NCI-H1930 (cell line): ENCODE results near the gene EXOC1.
"Not testable (repeated sequence)": the region's sequence is repeated elsewhere in the genome, so short reads cannot be mapped to it uniquely, and the experiment has no call there.

Experiments
- DNase-seq, 2 experiments: peaks; one replicate each; lab custom pipeline; 2025; lab: John Stamatoyannopoulos, UW

The EXOC1 gene, protein sequence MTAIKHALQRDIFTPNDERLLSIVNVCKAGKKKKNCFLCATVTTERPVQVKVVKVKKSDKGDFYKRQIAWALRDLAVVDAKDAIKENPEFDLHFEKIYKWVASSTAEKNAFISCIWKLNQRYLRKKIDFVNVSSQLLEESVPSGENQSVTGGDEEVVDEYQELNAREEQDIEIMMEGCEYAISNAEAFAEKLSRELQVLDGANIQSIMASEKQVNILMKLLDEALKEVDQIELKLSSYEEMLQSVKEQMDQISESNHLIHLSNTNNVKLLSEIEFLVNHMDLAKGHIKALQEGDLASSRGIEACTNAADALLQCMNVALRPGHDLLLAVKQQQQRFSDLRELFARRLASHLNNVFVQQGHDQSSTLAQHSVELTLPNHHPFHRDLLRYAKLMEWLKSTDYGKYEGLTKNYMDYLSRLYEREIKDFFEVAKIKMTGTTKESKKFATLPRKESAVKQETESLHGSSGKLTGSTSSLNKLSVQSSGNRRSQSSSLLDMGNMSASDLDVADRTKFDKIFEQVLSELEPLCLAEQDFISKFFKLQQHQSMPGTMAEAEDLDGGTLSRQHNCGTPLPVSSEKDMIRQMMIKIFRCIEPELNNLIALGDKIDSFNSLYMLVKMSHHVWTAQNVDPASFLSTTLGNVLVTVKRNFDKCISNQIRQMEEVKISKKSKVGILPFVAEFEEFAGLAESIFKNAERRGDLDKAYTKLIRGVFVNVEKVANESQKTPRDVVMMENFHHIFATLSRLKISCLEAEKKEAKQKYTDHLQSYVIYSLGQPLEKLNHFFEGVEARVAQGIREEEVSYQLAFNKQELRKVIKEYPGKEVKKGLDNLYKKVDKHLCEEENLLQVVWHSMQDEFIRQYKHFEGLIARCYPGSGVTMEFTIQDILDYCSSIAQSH

DNA sequence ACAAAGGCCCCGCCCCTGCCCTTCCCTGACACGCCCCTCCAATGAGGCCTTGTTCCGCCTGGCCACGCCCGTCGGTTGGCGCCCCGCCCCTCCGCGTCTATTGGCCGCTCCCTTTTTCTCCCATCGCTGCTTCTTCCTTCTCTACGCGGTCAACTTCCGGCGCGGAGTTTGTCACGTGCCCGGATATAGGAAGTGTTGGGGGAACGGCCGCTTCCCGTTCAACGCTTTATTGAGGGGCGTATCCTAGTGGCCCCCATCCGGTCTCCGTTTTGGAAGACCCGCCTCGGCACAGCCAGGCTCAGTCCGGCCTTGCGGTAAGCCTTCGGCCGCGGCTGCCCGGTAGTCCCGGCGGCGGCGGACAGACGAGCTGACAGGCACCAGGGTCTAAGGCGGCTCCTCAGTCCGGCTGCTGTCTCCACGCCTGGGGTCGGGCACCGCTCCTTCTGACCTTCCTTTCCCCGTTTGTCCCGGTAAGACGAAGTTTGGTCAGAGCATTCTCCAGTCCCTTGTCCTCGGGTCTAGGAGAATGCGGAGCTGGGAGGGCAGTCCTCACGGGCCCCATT is at the start of gene EXOC1:
Gene EXOC1 (plus strand): TSS at position 165 of the 563 bp plus-strand sequence. CDS start 4,676 bp downstream, outside the sequence.
- DNase-seq, result peak; percentile 87 to 93

DNA sequence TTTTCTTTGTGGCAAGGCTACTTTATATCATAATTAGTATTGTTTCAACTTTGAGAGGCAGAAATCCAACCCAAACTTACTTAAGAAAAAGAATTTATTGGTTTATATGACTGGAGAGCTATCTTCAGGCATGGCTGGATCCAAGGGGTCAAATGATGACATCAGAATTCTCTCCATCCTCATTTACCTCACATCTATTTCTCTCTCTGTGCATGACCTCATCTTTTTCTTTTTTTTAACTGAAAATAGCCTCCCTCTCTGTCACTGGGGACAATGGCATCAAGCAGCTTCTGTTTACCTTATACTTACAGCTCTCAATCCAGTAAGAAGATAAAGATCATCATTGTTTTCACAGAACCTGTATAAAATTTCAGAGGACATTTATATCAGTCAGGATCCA is 45.9 kb upstream of the EXOC1 start:
- no peak for DNase-seq

DNA sequence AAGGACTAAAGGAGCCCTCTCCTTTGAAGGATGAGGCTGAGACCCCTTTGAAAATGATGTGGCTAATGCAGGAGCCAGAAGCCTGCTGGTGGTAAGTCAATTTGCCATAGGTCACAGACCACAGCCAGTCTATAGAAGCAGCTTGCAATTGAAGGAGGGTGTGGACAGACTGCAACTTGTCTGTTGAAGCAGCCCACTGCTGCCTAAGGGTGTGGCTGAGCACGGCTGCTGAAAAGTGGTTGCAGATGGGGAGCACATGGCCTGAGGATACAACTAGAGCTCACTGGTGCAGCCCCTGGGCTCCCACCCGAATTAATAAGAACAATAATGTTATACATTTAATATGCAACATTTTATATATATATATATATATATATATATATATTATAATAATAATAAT is 45.3 kb upstream of the EXOC1 start:
- no peak for DNase-seq

DNA sequence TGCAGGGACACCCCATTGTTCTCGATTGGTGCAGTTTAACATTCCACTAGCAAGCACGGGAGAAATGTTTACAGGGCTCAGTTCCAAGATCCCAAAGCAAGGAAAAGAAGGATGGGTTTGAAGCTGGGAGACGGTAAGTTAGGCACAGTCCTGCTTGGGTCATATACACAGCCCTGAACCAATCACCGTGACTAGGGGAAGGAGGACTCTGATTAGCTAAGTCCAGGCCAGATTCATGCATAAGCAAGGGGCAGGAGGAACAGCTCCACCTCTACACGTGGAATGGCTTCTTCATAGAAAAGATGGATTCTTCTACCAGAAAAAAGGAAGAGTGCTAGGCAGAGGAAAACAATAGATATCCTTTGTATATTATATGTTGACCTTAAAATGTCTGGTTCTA is 44.8 kb upstream of the EXOC1 start:
- DNase-seq, result no peak

DNA sequence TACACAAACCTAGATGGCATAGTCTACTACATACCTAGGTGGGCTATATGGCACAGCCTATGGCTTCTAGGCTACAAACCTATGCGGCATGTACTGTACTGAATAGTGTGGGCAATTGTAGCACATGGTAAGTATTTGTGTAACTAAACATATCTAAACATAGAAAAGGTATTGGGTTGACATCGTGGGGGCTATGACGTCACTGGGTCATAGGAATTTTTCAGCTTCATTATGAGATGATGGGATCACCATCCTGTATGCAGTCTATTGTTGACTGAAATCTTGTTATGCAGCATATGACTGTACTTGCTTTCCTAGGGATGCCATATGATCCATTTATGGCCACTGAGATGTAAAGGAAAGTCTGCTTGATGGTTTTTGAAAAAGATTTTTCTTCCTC is 35.8 kb upstream of the EXOC1 start:
- no peak for DNase-seq

DNA sequence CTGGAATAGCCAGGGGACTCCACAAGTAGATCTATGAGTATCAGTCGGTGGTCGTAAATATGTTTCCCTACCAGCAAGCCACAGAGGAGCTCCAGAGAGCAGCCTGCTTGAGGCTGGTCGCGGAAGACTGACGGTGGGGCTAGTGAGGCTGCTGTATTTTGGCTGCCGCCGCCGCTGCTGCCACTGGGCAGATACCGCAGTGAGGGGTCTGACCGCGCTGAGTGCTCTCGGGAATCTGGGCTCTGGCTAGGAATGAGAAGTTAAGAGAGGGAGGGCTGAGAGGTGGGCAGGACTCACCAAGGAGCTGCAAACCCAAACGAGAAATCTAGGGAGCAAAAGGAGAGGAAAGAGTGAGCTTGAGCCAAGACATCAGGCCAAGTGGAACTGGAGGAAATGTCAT is 33.8 kb upstream of the EXOC1 start, which contains the start of gene EXOC1L:
Gene EXOC1L (plus strand): TSS at position 157 of the 400 bp plus-strand sequence. CDS start 237 bp downstream, at position 394.
- DNase-seq, result no peak

DNA sequence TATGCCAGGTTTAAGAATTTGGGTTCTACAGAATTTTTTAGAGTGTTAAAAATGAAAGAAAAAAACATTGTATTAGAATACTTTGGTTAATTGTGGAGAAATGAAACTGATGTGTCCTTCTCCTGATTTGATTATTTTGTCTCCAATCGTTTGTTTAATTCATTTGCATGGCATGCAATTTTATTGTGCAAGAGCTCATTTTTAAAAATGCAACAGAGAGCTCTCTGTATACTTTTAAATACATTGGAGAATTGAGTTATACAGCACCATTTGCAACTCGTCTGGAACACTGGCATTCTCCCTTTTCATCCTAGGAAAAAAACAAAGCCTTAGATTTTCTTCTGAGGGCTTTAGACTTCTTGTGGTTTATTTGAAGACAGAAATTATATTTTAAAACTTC is 33.2 kb upstream of the EXOC1 start:
- no peak for DNase-seq

DNA sequence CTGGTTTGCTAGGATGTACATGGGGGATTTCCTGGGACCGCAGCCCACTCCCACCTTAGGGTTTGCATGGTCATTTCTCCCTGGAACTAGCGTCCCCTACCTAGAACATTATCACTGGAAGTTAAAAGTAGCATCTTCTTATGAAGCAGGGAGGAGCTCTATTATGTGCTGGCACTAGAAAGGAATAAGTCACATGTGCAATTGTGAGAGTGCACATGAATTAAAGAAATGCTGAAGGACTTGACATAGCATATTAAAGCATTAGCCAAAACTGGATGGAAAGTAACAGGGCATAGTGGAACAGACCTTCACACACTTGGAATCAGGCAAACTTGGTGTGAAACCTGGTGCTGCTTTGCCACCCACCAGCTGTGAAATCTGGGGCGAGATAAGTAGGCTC is 31.1 kb upstream of the EXOC1 start:
- DNase-seq, result no peak

DNA sequence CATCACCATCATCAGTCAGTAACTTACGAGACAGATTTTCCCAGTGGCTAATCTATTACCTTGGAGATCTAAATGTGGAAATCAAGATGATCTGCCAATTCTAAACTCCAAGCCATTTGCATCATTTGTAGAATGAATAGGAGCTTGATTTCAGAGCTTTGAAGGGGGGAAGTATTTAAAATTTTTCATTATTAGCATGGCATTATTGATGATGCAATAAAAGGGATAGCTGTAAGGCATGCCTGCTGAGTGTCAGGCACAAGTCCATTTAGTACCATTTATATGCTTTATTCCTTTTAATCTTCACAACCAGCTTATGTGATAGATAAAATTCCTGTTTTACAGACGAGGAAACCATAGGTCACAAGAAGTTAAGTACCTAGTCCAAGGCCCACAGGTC is 28.6 kb upstream of the EXOC1 start:
- no peak for DNase-seq

DNA sequence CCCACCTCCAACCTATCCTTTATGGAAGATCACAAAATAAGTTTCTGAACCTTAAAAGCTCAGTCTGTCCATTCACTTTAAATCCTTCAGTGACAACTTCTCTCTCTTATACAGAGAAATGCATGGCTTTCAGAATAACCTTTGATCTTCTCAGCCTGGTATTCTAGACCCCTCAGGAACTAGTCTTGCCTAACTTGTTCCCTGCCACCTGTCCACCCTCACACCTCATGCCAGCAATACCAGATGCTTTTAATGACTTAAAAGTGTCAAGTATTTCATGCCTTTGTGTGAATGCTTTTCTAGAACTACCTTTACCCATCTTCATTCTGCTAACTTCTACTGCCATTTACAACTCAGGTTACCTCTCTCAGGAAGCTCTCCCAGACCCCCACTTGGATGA is 26.5 kb upstream of the EXOC1 start:
- DNase-seq, result no peak

DNA sequence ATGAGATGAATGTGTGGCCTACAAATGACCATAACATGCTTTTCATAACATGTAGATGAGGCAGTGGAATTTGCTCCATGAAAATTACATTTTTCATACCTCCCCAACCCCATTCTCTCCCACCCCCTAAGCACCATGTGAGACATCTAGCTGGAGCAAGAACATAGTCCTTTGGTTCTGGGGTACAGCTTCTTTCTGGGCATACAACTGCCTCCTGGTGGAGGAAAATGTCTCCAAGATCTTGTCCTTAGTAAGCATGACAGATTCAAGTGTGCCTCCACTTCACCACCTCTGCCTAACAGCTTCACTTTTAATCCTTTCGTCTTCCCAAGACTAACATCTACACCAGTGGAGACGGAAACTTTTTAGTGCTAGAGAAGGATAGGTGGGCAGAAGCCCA is 25.9 kb upstream of the EXOC1 start:
- DNase-seq, result no peak

DNA sequence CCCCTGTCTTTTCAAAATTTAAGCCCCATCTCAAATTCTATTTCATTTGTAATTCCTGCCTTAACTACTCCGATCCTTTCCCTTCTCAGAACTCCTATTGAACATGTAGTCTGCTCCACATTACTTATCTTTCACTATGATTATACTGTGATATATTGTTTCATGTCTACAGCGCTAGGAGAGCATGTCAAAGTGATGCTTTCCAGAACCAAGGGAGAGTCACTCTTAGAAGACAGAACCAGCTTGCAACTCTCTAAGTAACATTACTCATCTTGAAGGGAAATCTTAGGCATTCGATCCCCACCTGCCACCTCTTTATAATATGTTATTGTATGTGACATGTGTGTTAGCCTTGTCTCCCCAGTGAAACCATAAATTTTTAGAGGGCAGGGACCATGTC is 23.4 kb upstream of the EXOC1 start:
- DNase-seq, result no peak

DNA sequence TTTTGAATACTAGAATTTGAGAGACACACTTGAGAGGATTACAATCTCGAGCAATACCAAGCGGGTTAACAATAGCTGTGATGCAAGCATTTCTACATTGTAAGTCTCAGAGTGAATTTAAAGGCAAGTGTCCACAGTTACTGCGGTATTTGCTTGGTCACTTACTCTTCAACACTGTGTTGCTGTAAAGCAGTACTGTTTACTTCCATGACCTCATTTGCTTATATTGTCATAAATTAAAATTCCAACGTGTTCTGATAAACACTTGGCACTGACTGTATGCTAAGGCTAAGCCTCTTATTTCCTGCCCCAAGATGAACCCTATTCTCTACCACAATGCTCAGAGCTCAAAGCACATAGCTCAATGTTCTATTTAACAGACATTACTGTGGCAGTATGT is 22.7 kb upstream of the EXOC1 start:
- no peak for DNase-seq

DNA sequence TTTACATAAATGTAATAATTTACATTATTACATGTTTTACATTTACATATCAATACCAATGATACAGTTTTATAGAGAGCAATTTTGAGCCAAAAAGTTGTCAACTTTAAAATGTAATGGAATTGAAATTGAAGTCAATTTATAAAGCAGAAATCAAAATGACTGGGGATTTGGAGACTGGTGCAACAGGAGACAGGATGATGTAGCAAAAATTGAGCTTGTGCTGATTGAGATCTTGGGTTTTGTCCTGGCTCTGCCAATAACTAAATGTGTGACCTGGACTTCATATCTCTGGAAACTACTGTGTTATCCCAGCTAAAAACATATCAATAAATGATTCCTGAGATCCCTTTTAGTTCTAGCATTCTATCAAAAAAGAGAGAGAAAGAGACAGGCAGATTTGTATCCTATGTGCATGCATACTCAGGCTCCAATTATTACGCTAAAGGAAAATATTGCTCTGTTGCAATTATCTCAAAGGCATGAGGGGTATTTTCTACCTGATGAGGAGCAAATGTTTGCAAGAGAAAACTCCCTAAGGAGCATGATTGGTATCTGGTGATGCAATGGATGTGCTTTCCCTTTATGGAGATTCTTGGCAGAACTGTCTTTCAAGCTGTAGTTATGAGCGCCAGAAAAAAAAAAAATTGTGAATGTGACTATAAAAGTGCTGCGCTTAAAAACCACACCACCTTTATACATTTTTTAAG is 19.2 kb upstream of the EXOC1 start:
- no peak for DNase-seq

DNA sequence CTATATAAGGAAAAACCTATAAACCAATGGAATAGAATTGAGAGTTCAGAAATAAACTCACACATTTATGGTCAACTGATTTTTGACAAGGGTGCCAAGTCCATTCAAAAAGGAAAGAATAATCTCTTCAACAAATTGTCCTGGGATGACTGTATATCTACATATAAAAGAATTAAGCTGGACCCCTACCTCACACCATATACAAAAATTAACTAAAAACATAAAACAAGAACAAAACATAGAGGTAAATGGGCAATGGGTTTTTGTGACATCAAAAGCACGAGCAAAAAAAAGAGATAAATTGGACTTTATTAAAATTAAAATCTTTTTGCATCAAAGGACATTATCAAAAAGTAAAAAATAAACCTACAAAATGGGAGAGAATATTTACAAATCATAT is 15.5 kb upstream of the EXOC1 start:
- DNase-seq, result no peak

DNA sequence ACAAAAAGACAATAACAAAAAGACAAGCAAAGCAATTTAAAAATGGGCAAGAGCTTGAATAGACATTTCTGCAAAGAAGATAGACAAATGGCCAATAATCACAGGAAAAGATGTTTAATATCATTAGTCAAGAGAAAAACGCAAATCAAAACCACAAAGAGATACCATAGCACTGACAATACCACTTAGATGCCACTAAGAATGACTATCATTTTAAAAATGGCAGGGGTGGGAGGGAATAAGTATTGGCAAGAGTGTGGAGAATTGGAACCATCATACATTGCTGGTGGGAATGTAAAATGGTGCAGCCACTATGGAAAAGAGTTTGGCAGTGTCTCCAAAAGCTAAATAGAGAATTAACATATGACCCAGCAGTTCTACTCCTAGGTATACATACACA is 15.1 kb upstream of the EXOC1 start:
- no peak for DNase-seq

DNA sequence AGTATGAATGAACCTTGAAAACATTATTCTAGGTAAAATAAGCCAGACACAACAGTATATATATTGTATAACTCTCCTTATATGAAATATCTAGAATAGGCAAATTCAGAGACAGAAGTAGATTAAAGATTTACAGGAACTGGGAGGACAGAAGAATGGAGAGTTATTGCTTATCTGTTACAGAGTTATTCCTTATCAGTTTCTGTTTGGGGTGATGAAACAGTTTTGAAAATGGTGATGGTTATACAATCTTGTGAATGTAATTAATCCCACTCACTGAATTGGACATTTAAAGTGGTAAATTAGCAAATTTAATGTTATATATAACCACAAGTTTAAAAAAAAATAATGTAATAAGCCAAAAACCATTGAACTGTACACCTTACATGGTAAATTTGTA is 14.5 kb upstream of the EXOC1 start:
- no peak for DNase-seq

DNA sequence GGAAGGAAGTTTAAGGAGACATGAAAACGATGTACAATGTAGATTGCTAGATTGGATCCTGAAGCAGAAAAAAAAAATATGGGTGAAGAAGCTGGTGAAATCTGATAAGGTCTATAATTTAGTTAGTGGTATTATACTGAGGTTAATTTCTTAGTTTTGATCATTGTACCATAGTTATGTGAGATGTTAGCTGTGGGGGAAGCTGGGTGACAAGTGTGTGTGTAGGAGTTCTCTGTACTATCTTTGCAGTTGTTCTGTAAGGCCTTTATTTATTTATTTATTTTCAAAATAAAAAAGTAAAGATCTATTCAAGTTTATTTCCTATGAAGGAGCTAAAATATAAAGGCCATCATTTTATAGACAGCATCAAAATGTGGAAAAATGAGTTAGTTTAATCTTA is 12.5 kb upstream of the EXOC1 start:
- DNase-seq, result no peak

DNA sequence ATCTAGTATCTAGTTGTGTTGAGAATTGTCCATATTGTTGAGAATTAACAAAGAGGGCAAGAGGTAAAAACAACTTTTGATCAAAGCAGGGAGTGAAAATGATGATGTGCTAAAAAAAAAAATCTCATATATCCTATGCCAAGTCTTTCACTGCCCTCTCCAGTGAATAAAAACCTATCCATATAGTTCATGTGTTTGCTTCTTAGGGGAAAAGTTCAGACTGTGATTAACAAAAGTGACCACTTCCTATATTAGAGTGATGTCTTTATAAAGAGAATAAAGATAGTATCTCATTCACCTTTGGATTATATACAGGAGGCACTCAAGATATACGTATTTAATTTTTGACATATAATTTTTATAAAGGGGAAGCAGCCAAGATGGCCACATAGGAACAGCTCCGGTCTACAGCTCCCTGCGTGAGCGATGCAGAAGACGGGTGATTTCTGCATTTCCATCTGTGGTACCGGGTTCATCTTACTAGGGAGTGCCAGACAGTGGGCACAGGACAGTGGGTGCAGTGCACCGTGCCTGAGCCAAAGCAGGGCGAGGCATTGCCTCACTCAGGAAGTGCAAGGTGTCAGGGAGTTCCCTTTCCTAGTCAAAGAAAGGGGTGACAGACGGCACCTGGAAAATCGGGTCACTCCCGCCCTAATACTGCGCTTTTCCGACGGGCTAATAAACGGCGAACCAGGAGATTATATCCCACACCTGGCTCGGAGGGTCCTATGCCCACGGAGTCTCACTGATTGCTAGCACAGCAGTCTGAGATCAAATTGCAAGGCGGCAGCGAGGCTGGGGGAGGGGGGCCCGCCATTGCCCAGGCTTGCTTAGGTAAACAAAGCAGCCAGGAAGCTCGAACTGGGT is 11.8 kb upstream of the EXOC1 start:
- DNase-seq, result not testable (repeated sequence)

DNA sequence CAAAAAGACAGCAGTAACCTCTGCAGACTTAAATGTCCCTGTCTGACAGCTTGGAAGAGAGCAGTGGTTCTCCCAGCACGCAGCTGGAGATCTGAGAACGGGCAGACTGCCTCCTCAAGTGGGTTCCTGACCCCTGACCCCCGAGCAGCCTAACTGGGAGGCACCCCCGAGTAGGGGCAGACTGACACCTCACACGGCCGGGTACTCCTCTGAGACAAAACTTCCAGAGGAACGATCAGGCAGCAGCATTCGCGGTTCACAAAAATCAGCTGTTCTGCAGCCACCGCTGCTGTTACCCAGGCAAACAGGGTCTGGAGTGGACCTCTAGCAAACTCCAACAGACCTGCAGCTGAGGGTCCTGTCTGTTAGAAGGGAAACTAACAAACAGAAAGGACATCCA is 11.1 kb upstream of the EXOC1 start:
- not testable (repeated sequence) for DNase-seq

DNA sequence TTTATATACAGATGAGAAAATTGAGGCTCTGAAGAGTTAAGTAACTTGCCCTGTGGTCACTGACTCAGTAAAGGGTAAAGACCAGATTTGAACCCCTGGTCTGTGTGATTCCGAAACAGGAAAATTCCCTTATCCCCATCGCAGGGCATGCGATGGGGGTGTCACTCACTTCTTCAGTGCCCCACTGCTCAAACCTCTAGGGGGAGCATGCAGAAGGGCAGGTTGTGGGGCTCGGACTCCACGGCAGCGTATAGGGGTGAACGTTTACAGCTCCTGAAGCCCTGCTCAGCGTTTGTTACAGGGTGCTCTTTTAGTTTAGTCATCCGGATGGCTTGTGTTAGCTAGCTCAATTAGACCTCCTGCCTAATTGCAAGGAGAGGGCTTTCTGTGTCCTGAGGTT is 3.7 kb upstream of the EXOC1 start:
- DNase-seq, result no peak
